Stimulated activated CD8-positive, alpha-beta memory T cell treated with anti-CD3 and anti-CD28 coated beads, Interleukin-12 subunit alpha, Interleukin-12 subunit beta, amount 100 ng/mL, for 4 hours (primary cell): Measurements from ENCODE around the gene SLC26A1.
"Not testable (repeated sequence)": the region's sequence is repeated elsewhere in the genome, so short reads cannot be mapped to it uniquely, and the experiment has no call there.

Experiments used
- DNase-seq: peaks from one replicate; pipeline ENCODE4 v3.0.0-alpha.2; 2020; ENCODE audit warnings: low read depth

Gene SLC26A1

DNA sequence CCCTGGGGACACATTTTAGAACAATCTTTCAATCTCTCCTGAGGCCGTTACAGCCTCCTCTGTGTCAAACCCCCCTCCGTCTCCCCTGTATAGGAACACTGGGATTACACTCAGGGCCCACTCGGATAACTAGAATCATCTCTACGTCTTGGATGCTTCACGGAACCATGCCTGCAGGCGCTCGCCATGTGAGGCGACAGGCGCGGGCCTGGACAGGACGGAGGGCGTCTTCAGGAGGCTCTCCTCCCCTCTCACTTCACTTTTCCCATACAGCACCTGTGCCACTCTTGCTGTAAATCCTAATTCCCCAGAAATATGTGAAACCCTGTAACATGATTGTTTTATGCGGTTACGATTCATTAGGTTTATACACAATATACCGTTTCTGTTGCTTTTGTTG, 10.4 kb downstream of the SLC26A1 start:
- DNase-seq, result no peak

DNA sequence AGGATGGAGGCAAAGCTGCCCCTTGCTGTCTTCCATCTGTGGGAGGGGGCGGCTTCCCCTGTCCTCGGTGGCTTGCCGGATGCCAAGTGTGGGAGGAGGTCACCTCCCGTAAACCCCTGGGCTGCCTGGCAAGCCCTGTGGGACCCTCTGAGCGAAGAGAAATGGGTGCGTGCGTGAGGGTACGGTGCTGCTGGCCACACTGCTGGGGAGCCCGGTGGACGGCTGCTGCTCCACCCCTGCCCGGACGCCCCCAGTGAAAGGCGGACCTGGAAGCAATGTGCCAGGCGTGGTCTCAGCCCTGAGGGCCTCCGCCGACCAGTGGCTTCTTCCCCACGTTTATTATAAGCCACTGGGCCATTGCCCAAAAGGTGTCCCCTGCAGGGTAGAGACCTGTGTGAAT, 10.9 kb downstream of the SLC26A1 start:
- no peak for DNase-seq

DNA sequence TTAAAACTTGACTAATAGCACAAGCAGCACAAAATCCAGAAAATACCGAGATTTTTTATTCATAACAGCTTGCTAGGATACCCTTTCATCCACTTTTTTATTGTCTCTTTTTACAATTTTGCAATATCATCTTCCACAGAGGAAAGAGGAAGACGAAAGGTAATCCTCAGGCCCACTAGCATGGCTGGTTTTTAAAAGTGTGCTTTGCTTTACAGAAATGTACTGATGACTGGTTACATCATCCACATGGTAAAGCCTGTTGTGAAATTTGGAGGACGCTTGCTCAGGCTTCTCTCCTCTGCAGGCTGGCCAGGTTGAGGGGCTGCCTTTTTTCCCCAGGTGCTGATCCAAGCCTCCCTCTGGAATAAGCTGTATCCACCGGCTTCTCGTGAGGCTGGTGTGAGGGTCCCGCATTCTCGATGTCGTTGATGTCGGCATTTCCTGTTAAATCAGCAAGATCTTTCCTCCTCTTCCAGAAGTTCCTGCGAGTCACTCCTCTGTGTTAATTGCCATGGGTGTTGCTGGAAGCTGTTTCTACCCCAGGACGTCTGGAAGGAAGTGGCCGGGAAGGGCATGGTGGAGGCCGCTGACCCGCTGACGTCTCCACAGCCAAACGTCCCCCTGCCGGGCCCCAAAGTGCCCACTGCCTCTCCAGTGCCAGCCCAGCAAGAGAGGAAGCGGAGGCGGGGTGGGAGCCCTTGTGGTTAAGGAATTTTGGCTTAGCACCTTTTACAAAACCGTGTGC, 14.1 kb downstream of the SLC26A1 start:
- DNase-seq, result no peak

- not testable (repeated sequence) for DNase-seq
These were observed 17.2 kb downstream of the SLC26A1 start for GRCh38 chr4:976016-976415.

GRCh38 chr4:974668-975067, 18.5 kb downstream of the SLC26A1 start:
- no peak for DNase-seq

DNA sequence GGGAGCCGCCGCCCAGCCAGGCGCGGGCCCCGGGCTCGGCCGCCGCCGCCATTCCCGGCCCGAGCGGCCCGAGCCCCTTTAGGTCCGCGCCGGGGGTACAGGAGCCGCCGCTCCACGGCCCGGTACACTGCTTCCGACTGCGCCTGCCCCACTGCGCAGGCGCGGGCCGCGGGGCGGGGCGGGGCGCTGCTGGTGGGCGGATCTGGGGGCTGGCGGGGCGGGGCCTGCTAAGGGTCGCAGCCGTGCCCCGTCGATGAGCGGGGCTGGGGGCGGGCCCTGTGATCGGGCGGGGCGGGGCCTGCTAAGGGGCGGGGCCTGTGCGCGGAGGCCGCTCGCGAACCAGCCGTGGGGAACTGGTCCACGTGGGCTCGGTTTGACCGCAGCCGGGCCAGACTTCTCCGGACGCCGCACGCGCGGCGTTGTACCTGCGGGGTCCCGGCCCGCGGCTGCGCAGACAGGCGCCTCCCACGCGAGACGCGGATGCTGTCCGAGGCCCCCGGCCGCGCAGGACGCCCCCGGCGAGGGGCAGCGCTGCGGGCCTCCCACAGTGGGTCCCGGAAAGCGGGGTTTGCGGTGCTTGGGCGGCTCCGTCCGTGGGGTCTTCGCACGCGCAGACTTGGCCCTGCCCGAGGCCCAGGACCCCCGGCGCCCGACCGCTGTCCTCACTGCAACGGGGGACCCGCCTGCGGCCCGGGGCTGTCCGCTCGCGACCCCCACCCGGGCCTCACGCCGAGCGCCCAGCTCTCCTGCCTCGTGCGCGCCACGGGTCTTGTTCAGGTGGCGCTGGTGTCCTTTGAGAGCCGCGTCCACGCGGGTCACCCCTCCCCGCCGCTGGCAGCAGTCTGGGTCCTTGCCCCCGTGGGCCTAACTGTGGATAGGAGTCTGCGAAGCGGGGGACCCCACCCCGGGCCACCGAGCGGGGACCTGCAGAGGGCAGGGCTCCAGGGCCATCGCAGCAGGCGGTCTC, 19.5 kb downstream of the SLC26A1 start, which contains the start of gene DGKQ:
DGKQ (minus strand) TSS at position 139 of the 967 bp plus-strand sequence; CDS start at position 52, 87 bp downstream.
- DNase-seq, result peak; percentile 87

GRCh38 chr4:972651-973424, 20.4 kb downstream of the SLC26A1 start:
- DNase-seq, result peak; percentile 65

DNA sequence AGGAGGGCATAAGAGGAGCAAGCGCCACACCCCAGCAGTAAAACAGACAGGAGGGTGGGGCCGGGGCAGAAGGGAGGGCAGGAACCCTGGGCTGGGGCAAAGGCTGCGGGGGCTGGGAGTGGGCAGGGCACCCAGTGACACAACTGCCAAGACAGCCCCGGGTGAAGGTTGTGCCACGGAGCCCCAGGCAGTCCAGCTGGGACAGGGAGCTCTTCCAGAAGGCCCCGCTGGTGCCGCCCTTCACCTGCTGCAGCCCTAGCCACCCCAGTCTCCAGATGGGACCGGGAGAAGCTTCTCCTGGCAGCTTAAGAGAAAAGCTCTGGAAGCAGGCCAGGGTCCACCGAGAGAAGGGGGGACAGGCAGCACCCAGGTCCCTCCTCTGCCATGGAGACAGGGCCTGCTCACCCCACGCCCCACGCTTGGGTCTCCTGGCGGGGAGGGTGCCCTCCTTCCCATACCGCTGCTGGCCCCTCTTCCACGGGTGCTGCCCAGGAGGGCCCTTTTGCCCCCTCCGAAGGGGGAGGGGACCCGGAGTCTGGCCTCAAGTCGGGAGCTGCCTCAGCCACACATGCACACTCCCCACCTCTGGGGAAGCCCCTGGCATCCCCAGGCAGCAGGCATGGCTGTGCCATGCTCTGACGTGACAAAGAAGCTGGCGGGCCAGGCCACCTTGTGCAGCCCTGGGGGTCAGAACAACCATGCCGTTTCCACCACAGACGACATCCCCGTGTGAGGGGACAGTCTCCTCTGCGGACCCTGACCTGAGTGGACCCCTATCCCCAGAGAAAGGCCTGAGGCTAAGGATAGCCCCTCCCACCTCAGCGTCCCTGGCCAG, 21.3 kb downstream of the SLC26A1 start:
- no peak for DNase-seq

DNA sequence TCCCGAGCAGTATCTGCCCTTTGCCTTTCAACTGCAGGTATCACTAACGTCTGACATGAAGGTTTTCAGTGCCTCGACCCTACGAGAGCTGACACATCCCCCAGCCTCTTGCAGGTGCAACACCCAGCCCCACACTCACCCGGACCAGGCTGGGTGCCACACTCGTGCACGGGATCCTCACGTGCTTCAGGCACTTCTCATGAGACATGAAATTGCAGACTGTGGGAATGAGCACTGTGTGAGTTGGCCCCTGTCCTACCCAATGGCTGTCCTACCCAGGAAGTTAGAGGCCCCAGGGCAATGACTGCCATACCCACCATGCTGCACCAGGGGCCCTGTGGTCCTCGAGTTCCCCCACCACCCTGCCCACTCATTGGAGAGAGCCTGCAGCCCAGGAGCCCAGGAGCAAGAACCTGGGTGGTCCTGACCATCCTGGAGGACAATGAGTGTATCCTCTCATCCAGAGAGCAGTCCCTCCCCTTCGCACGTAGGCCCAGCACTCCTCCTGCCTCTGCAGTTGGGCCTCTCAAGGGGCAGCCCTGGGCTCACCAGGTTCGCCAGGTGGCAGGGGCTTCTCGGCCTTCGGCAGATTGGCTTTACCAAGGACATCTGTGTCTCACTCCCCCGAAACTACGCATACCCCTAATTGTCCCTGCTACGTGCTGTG, 22.2 kb downstream of the SLC26A1 start:
- no peak for DNase-seq

- DNase-seq, result peak; percentile 33
These were observed 23.0 kb downstream of the SLC26A1 start for GRCh38 chr4:970046-970745.

DNA sequence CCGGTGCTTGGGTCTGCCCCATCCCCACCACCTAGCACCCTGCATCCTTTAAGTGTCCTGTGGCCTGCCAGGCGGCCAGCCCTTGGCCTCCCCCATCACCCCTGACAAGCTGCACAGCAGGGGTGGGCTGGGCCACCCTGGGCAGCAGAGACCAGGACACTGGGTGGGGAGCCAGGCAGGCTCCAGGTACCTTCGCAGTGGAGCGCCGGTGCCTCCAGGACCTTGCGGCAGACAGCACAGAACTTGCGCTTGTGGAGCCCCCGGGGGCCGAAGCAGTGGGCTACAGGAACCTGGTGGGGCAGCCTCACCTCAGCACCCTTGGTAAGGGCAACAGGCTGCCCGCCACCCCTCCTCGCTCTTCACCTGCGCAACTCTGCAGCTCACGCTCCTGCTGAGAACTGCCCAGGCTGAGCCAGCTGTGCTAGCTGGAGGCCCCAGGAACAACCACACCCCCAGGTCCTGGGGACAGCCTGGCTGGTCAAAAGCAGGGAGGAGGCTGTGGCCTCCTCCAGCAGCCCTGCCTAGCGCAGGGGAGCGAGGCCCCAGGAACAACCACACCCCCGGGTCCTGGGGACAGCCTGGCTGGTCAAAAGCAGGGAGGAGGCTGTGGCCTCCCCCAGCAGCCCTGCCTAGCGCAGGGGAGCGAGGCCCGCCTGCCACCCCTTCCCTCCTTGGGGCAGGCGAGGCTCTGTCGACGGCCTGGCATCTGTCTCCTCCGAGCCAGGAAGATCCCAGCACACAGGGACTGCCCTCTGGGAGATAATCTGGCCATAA, 24.4 kb downstream of the SLC26A1 start:
- DNase-seq, result no peak

GRCh38 chr4:968221-968620, 25.0 kb downstream of the SLC26A1 start:
- DNase-seq, result no peak

- no peak for DNase-seq
These were observed 25.8 kb downstream of the SLC26A1 start for GRCh38 chr4:967113-968104.

- DNase-seq, result no peak
These were observed 26.7 kb downstream of the SLC26A1 start for GRCh38 chr4:966266-967112.

DNA sequence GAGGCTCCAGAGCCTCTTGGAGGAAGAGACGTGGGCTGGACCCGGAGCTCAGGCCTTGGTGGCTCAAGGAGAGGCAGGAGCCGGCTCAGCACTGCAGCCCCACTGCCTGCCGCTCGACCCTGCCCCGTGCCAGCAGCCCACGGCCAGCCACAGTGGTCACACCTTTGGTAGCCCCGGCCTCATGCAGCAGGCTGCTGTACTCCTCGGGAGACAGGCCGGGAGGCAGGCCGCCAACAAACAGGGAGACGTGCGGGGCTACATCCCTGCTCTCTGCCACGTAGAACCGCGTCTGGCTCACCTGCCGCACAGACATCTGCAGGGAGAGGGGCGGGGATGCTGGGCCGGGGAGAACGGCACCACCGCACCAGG, 27.5 kb downstream of the SLC26A1 start:
- no peak for DNase-seq

GRCh38 chr4:965048-965765, 28.0 kb downstream of the SLC26A1 start:
- no peak for DNase-seq
